SK-N-SH (cell line): Measurements from ENCODE around the gene ABHD12. TPM values are rescaled to one million over a fixed set of nuclear protein-coding genes. Genes with fewer than 3 reads are reported as not detected.

ENCODE experiments used
- CTCF ChIA-PET: fragments of 300-600, 350-600 bp; formaldehyde crosslinking; extraction: SDS; loops from one replicate; lab custom pipeline; 2021; lab: Yijun Ruan, JAX
- POLR2A ChIA-PET: fragments of 350-600 bp; sonication (Branson Sonifier 250); formaldehyde crosslinking; extraction: SDS; loops from one replicate; lab custom pipeline; 2020; ENCODE audit warnings: antibody characterized with exemption, inconsistent platforms; lab: Yijun Ruan, JAX
- DNase-seq: peaks from one replicate; pipeline ENCODE4 v3.0.0; 2012
- H2AFZ ChIP-seq: fragments of 200-600 bp; sonication (generic); 2 replicates; pipeline ENCODE4 v1.8.1; 2016; ENCODE audit warnings: antibody characterized with exemption, mild to moderate bottlenecking, low read depth
- H3F3A ChIP-seq: fragments of 200-600 bp; sonication (generic); replicated peaks from 2 replicates; pipeline ENCODE3; 2016; ENCODE audit warnings: antibody characterized with exemption, mild to moderate bottlenecking; ENCODE audit not compliant: insufficient read depth
- H3K27ac ChIP-seq, 2 experiments: fragments of 200-500 bp in 1 of 2; fragments of 200-600 bp in 1 of 2; sonication (Bioruptor generic) in 1 of 2; sonication (generic), shearing (Covaris generic) in 1 of 2; 2 replicates each; pipeline versions ENCODE4 v1.5.1 to v1.6.1; 2014 to 2016; ENCODE audit warnings: low read depth in 2 of 2, inconsistent platforms in 1 of 2, low read length in 1 of 2, mild to moderate bottlenecking in 1 of 2, mixed read lengths in 1 of 2
- H3K27me3 ChIP-seq: fragments of 200-600 bp; sonication (generic), shearing (Covaris generic); 2 replicates; pipeline ENCODE4 v1.6.1; 2016; ENCODE audit warnings: mixed run types; ENCODE audit not compliant: insufficient read depth
- H3K36me3 ChIP-seq, 2 experiments: fragments of 200-500 bp in 1 of 2; fragments of 200-600 bp in 1 of 2; sonication (Bioruptor generic) in 1 of 2; sonication (generic) in 1 of 2; replicated peaks in 1 of 2; 2 replicates each; pipeline versions ENCODE3 to v1.5.1; 2014 to 2016; ENCODE audit warnings: low read length in 1 of 2, mild to moderate bottlenecking in 1 of 2; ENCODE audit not compliant: insufficient read depth in 2 of 2, control insufficient read depth in 1 of 2
- H3K4me1 ChIP-seq, 2 experiments: fragments of 200-500 bp in 1 of 2; fragments of 200-600 bp in 1 of 2; sonication (Bioruptor generic) in 1 of 2; sonication (generic), shearing (Covaris generic) in 1 of 2; 2 replicates each; pipeline versions ENCODE4 v1.5.1 to v1.6.1; 2014 to 2016; ENCODE audit warnings: low read depth in 1 of 2, low read length in 1 of 2, mixed run types in 1 of 2; ENCODE audit not compliant: insufficient read depth in 2 of 2, control insufficient read depth in 1 of 2
- H3K4me2 ChIP-seq: fragments of 200-600 bp; sonication (generic), shearing (Covaris generic); 2 replicates; pipeline ENCODE4 v1.6.1; 2017; ENCODE audit warnings: mixed run types
- H3K4me3 ChIP-seq, 2 experiments: fragments of 200-500 bp in 1 of 2; fragments of 200-600 bp in 1 of 2; sonication (Bioruptor generic) in 1 of 2; sonication (generic), shearing (Covaris generic) in 1 of 2; 2 replicates each; pipeline versions ENCODE4 v1.5.1 to v1.8.1; 2014 to 2016; ENCODE audit warnings: low read depth in 2 of 2, inconsistent platforms in 1 of 2, low read length in 1 of 2, mild to moderate bottlenecking in 1 of 2, mixed read lengths in 1 of 2, moderate library complexity in 1 of 2
- H3K79me2 ChIP-seq: fragments of 200-600 bp; sonication (generic); 2 replicates; pipeline ENCODE4 v1.8.1; 2017; ENCODE audit warnings: mild to moderate bottlenecking; ENCODE audit not compliant: insufficient read depth
- H3K9ac ChIP-seq: fragments of 200-600 bp; sonication (generic); 2 replicates; pipeline ENCODE4 v1.6.1; 2017; ENCODE audit warnings: mixed run types
- H3K9me2 ChIP-seq: fragments of 200-600 bp; sonication (generic); 2 replicates; pipeline ENCODE4 v1.6.1; 2017; ENCODE audit warnings: mixed run types
- H3K9me3 ChIP-seq: fragments of 200-600 bp; sonication (generic); 2 replicates; pipeline ENCODE4 v1.6.1; 2017; ENCODE audit warnings: mixed run types, mild to moderate bottlenecking, moderate library complexity
- H4K20me1 ChIP-seq: fragments of 200-600 bp; sonication (generic); 2 replicates; pipeline ENCODE4 v1.6.1; 2017; ENCODE audit warnings: mild to moderate bottlenecking, mixed run types; ENCODE audit not compliant: insufficient read depth
- EZH2phosphoT487 ChIP-seq: fragments of 200-600 bp; sonication (generic); IDR thresholded peaks from 2 replicates; pipeline ENCODE4 v1.6.1; 2017; ENCODE audit warnings: low read depth, mixed run types, mild to moderate bottlenecking, antibody characterized with exemption, moderate library complexity, borderline replicate concordance
- FOXM1 ChIP-seq: IDR thresholded peaks from 2 replicates; pipeline ENCODE4 v1.4.0; 2012; ENCODE audit warnings: low read depth, mild to moderate bottlenecking
- GABPA ChIP-seq: IDR thresholded peaks from 2 replicates; pipeline ENCODE4 v1.4.0; 2012; ENCODE audit warnings: low read depth, mild to moderate bottlenecking
- NFIC ChIP-seq: IDR thresholded peaks from 2 replicates; pipeline ENCODE4 v1.4.0; 2012; ENCODE audit warnings: borderline replicate concordance
- POLR2AphosphoS5 ChIP-seq: IDR thresholded peaks from 2 replicates; pipeline ENCODE4 v1.6.1; 2012; ENCODE audit warnings: low read depth, low read length
- RXRA ChIP-seq: IDR thresholded peaks from 2 replicates; pipeline ENCODE4 v1.4.0; 2012; ENCODE audit warnings: low read depth, mild to moderate bottlenecking, borderline replicate concordance
- SMC3 ChIP-seq: IDR thresholded peaks from 2 replicates; pipeline ENCODE4 v1.6.1; 2012; ENCODE audit warnings: low read depth, low read length, improper control_type of control experiment
- YY1 ChIP-seq: IDR thresholded peaks from 2 replicates; pipeline ENCODE4 v1.4.0; 2012; ENCODE audit warnings: low read depth, mild to moderate bottlenecking
- WGBS: methylation state at CpG from one replicate; pipeline ENCODE4 v1.1.6; 2017; ENCODE audit warnings: low lambda C conversion rate; 5-methylcytosine and 5-hydroxymethylcytosine counted together
- polyA plus RNA-seq, 3 experiments: library from polyadenylated mRNA; depleted of rRNA; stranded (reverse); fragments of >200 nt; gene quantifications; 2 replicates each; pipeline ENCODE4 v1.2.3, GENCODE V29; 2012
- TF ChIP-seq, protein P1 (sequence below): IDR thresholded peaks from 2 replicates; pipeline ENCODE4 v1.4.0; 2012; ENCODE audit warnings: low read depth, borderline replicate concordance

Gene ABHD12
- polyA plus RNA-seq, 1 of the 3 experiments (the other 2 are of a cell fraction) = 33.5 TPM

GRCh38 chr20:25293910-25294458, 96.7 kb downstream of the ABHD12 start:
- Histone ChIP-seq H3K79me2 (no peaks in the 10 kb centered on the region), H3K36me3 (peaks cover 17 to 45% of the 10 kb centered on the region in 2 experiments), H3K27me3 (no peaks in the 10 kb centered on the region), H4K20me1 (0 out of 2 replicates have a peak, but pooled peaks cover 6% of the 10 kb centered on the region), H3K4me1 (peaks cover 0 to 24% of the 10 kb centered on the region in 2 experiments; a peak in 1 of 4 replicates), H3K4me3 (no peak overlapping the region), H3K9ac (no peak overlapping the region), H3K9me3 (no peaks in the 10 kb centered on the region), H2AFZ (no peak overlapping the region), H3K27ac (no peak overlapping the region), H3K4me2 (no peak overlapping the region), H3K9me2 (no peaks in the 10 kb centered on the region), H3F3A (peaks cover 11% of the 10 kb centered on the region)
- 91% methylated on average over 8 of the region's 13 CpGs for WGBS
- ChIA-PET POLR2A (interaction anchor here (1.1 kb wide), 1 partner anchor 113 kb away, joined by 3 read pairs; the partner anchor contains the start of gene GINS1), CTCF (interaction anchor here (0.7 to 5.1 kb wide), 27 partner anchors 10 to 300 kb away, joined by 3 to 104 read pairs (median 5); partner anchors contain the start of gene GINS1)
- TF ChIP-seq FOXM1 = no peak
- no peak for TF ChIP-seq SMC3
- TF ChIP-seq GABPA = no peak
- TF ChIP-seq YY1 = no peak
- TF ChIP-seq RXRA = no peak
- DNase-seq = no peak

GRCh38 chr20:25293507-25293906, 97.1 kb downstream of the ABHD12 start:
- peaks cover 11% of the 10 kb centered on the region for H3F3A ChIP-seq
- no peaks in the 10 kb centered on the region for H3K9me2 ChIP-seq
- 0 out of 2 replicates have a peak, but pooled peaks cover 6% of the 10 kb centered on the region for H4K20me1 ChIP-seq
- TF ChIP-seq, protein P1, sequence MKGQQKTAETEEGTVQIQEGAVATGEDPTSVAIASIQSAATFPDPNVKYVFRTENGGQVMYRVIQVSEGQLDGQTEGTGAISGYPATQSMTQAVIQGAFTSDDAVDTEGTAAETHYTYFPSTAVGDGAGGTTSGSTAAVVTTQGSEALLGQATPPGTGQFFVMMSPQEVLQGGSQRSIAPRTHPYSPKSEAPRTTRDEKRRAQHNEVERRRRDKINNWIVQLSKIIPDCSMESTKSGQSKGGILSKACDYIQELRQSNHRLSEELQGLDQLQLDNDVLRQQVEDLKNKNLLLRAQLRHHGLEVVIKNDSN = no peak
- TF ChIP-seq POLR2AphosphoS5 (no peak), NFIC (no peak), RXRA (no peak), EZH2phosphoT487 (no peak)
- ChIA-PET CTCF (interaction anchor here (0.7 to 5.1 kb wide), 18 partner anchors 10 to 162 kb away, joined by 3 to 104 read pairs (median 6); partner anchors contain the start of gene GINS1), POLR2A (interaction anchor here (1.1 kb wide), 1 partner anchor 114 kb away, joined by 3 read pairs; the partner anchor contains the start of gene GINS1)
- no peaks in the 10 kb centered on the region for H3K79me2 ChIP-seq
- peaks cover 15 to 45% of the 10 kb centered on the region in 2 experiments for H3K36me3 ChIP-seq
- no peak overlapping the region for H3K27ac ChIP-seq
- 79% methylated on average over 10 of the region's 10 CpGs for WGBS
- no peak overlapping the region for H3K4me3 ChIP-seq
- no peak overlapping the region for H3K9ac ChIP-seq
- H3K27me3 ChIP-seq = no peaks in the 10 kb centered on the region
- H3K4me2 ChIP-seq = no peak overlapping the region
- no peaks in the 10 kb centered on the region for H3K9me3 ChIP-seq
- no peak overlapping the region for H2AFZ ChIP-seq
- peaks cover 0 to 24% of the 10 kb centered on the region in 2 experiments; a peak in 1 of 4 replicates for H3K4me1 ChIP-seq
- no peak for DNase-seq
